Measurements from ENCODE around the gene SAMD4B.

Gene SAMD4B

DNA sequence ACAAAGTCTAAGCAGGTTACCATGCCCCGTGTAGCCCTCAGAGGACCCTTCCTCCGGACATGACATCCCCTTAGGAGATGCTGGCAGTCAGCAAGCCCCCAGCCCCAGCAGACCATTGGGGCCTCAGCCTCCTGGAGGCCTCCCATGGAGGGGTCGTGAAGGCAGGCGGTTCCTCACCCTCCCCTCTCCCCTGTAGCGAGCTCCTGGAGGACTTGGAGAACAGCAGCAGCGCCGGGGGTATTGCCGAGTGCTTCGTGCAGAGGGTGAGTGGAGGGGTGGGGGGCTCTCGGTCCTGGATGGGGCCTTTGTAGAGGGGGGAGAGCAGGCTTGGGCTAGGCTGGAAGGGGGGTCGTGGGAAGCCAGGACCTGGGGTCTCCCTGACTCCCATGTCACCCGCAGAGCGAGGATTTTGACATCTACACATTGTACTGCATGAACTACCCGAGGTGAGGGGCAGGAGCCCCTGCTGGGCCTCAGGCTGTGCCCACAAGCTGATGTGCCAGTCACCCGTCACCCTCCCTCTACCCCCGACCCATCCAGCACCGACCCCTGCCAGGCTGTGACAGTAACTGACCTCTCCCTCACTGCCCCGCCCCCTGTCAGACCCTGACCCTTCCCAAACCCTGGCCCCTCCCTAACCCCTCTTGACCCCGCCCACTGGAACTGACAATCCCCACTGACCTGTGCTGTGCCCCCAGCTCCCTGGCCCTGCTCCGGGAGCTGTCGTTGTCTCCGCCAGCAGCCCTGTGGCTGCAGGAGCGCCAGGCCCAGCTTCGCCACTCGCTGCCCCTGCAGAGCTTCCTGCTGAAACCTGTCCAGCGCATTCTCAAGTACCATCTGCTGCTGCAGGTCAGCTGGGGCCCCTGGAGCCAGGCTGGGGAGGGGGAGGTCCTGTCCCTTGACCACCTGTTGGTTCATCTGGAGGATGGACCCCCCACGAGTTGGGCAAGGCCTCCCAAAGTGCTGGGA, 74.2 kb downstream of the SAMD4B start:
- no peak for DNase-seq
- Mint-ChIP-seq H3K9me3 (peaks cover 0 to 1% of the 10 kb centered on the region in 2 donors), H3K4me1 (ENCODE audit: low read depth in 2 of 2) (peaks cover 19 to 27% of the 10 kb centered on the region in 2 donors), H3K27me3 (peaks cover 0 to 6% of the 10 kb centered on the region in 2 donors), H3K4me3 (no peak overlapping the region), H3K27ac (peak overlapping the region in 1 of 2 donors; percentile 86), H3K36me3 (ENCODE audit: insufficient read depth) (peaks cover 60% of the 10 kb centered on the region)
- no peak for ATAC-seq (replicated peaks)

DNA sequence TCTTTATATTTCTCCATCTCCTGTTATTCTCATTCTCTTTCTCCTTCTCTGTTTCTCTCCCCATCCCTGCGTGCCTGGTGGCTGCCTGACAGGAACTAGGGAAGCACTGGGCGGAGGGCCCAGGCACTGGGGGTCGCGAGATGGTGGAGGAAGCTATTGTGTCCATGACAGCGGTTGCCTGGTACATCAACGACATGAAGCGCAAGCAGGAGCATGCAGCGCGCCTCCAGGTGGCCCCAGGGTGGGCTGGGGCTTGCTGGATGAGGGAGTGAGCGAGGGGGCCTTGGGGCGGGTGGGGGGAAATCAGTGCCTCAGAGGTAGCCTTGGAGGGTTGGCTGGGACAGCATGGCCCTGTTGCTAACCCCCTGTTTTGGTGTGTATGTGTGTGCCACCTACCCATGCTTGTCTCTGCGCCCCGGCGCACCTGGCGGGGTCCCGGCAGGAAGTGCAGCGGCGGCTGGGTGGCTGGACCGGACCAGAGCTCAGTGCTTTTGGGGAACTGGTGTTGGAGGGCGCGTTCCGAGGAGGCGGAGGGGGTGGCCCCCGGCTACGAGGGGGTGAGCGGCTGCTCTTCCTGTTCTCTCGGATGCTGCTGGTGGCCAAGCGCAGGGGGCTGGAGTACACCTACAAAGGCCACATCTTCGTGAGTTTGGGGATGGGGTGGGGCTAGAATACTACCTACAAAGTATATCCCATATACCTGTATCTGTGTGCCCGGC, 75.4 kb downstream of the SAMD4B start:
- no peaks in the 10 kb centered on the region for H3K27me3 Mint-ChIP-seq
- H3K27ac Mint-ChIP-seq = peak overlapping the region in 1 of 2 donors; percentile 79
- no peaks in the 10 kb centered on the region for H3K9me3 Mint-ChIP-seq
- H3K4me3 Mint-ChIP-seq = no peak overlapping the region
- H3K36me3 Mint-ChIP-seq (ENCODE audit: insufficient read depth) = peaks cover 56% of the 10 kb centered on the region
- no peak for DNase-seq
- peaks cover 12 to 19% of the 10 kb centered on the region in 2 donors for H3K4me1 Mint-ChIP-seq (ENCODE audit: low read depth in 2 of 2)
- ATAC-seq (replicated peaks) = no peak

DNA sequence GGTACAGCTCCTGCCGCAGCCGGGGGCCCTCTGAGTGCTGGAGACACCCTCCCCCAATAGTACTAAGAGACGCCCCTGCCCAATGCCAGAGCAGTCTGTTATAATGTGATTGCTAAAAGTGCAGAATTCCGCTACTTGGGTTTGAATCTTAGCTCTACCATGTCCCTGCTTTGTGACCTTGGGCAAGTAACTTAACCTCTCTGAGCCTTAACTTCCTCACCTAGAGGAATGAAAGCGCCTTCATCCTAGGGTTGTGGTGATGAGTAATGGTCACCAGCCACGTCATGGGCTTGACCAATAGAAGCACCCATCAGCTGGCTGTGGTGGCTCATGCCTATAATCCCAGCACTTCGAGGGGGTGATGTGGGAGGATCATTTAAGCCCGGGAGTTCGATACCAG, 76.8 kb downstream of the SAMD4B start:
- Mint-ChIP-seq H3K27me3 (no peaks in the 10 kb centered on the region), H3K4me1 (ENCODE audit: low read depth in 2 of 2) (peaks cover 8 to 12% of the 10 kb centered on the region in 2 donors), H3K4me3 (no peak overlapping the region), H3K9me3 (no peaks in the 10 kb centered on the region), H3K36me3 (ENCODE audit: insufficient read depth) (peaks cover 45% of the 10 kb centered on the region), H3K27ac (no peak overlapping the region)
- no peak for ATAC-seq (replicated peaks)
- no peak for DNase-seq

DNA sequence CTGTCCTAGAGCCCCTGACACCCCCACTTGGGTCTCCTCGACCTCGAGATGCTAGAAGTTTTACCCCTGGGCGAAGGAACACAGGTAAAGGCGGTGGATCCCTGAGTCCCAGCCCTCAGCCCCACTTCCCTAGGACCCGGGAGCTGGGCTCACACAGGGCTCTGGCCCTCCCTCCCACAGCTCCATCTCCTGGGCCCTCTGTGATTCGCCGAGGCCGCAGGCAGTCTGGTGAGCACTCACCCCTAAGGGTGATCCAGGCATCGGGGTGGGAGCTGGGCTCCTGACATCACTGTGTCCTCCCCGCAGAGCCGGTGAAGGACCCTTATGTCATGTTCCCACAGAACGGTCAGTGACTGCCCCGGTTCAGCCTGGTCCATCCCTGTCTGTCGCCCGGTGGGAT, 78.5 kb downstream of the SAMD4B start:
- H3K4me3 Mint-ChIP-seq = no peak overlapping the region
- no peaks in the 10 kb centered on the region for H3K9me3 Mint-ChIP-seq
- no peaks in the 10 kb centered on the region for H3K27me3 Mint-ChIP-seq
- no peaks in the 10 kb centered on the region for H3K4me1 Mint-ChIP-seq (ENCODE audit: low read depth in 2 of 2)
- DNase-seq (no peak), ATAC-seq (replicated peaks) (no peak)
- H3K27ac Mint-ChIP-seq = no peak overlapping the region
- peaks cover 43% of the 10 kb centered on the region for H3K36me3 Mint-ChIP-seq (ENCODE audit: insufficient read depth)

DNA sequence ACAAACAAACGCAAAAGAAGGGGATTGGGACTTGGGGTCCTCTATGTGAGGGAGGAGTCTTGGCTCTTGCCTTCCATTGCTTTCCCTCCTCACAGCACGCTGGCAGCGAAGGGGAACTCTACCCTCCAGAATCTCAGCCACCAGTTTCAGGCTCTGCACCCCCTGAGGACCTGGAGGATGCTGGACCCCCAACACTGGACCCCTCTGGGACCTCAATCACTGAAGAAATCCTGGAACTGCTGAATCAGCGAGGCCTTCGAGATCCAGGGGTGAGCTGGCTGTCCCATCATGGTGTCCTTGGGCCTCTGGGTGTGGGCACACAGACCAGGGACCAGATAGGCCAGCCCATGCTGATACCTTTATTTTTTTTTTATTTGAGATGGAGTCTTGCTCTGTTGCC, 79.8 kb downstream of the SAMD4B start:
- DNase-seq = no peak
- Mint-ChIP-seq H3K36me3 (ENCODE audit: insufficient read depth) (peaks cover 41% of the 10 kb centered on the region), H3K27ac (no peak overlapping the region), H3K4me1 (ENCODE audit: low read depth in 2 of 2) (peaks cover 0 to 6% of the 10 kb centered on the region in 2 donors), H3K4me3 (no peak overlapping the region), H3K27me3 (no peaks in the 10 kb centered on the region), H3K9me3 (no peaks in the 10 kb centered on the region)
- no peak for ATAC-seq (replicated peaks)

DNA sequence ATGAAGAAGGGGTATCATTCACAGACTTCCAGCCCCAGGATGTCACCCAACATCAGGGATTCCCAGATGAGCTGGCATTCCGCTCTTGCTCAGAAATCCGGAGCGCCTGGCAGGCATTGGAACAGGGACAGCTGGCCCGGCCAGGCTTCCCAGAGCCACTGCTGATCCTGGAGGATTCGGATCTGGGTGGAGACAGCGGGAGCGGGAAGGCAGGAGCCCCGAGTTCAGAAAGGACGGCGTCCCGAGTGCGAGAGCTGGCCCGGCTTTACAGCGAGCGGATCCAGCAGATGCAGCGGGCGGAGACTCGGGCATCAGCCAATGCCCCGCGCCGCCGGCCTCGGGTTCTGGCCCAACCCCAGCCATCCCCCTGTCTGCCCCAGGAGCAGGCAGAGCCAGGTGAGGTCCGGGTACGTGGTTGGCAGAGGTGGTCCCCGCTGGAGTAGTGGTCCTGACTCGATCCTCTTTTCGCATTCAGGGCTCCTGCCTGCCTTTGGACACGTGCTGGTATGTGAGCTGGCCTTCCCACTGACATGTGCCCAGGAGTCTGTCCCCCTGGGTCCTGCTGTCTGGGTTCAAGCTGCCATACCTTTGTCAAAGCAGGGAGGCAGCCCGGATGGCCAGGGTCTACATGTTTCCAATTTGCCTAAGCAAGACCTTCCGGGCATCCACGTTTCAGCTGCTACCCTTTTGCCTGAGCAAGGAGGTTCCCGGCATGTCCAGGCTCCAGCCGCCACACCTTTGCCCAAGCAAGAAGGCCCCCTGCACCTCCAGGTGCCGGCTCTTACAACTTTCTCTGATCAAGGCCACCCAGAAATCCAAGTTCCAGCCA, 81.3 kb downstream of the SAMD4B start:
- Mint-ChIP-seq H3K27ac (peak overlapping the region; percentile 47 to 83), H3K4me3 (no peak overlapping the region), H3K9me3 (no peaks in the 10 kb centered on the region), H3K4me1 (ENCODE audit: low read depth in 2 of 2) (peaks cover 0 to 6% of the 10 kb centered on the region in 2 donors), H3K36me3 (ENCODE audit: insufficient read depth) (peaks cover 38% of the 10 kb centered on the region), H3K27me3 (no peaks in the 10 kb centered on the region)
- no peak for DNase-seq
- ATAC-seq (replicated peaks) = no peak

DNA sequence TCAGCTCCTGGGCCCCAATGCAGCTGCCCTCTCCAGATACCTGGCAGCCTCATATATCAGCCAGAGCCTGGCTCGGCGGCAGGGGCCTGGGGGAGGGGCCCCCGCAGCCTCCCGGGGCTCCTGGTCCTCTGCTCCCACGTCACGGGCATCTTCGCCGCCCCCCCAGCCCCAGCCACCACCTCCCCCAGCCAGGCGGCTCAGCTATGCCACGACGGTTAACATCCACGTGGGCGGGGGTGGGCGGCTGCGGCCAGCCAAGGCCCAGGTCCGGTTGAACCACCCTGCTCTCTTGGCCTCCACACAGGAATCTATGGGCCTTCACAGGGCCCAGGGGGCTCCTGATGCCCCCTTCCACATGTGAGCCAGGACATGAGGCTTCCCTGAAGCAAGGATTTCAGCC, 82.7 kb downstream of the SAMD4B start:
- H3K4me3 Mint-ChIP-seq = no peak overlapping the region
- DNase-seq (no peak), ATAC-seq (replicated peaks) (no peak)
- no peaks in the 10 kb centered on the region for H3K27me3 Mint-ChIP-seq
- peaks cover 29% of the 10 kb centered on the region for H3K36me3 Mint-ChIP-seq (ENCODE audit: insufficient read depth)
- peaks cover 0 to 6% of the 10 kb centered on the region in 2 donors for H3K4me1 Mint-ChIP-seq (ENCODE audit: low read depth in 2 of 2)
- no peaks in the 10 kb centered on the region for H3K9me3 Mint-ChIP-seq
- H3K27ac Mint-ChIP-seq = peak overlapping the region in 1 of 2 donors; percentile 83

DNA sequence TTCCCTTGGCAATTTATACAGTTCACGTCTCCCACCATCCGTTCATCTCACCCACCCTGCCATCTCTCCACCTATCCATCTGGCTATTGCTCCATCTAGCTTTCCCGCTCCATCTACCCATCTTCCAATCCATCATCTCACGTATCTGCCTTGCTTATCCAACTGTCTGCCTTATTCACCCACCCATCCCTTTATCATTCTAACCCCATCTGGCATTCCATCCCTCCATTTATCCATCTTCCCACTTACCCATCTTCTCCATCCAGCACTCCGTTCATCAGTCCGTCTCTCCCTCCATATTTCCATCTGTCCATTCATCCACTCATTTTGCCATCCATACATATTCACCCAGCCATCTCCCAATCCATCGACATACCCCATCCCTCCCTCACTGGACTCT, 83.5 kb downstream of the SAMD4B start:
- peaks cover 30% of the 10 kb centered on the region for H3K36me3 Mint-ChIP-seq (ENCODE audit: insufficient read depth)
- no peak overlapping the region for H3K4me3 Mint-ChIP-seq
- H3K4me1 Mint-ChIP-seq (ENCODE audit: low read depth in 2 of 2) = peaks cover 5 to 10% of the 10 kb centered on the region in 2 donors
- H3K27ac Mint-ChIP-seq = peak overlapping the region in 1 of 2 donors; percentile 24
- ATAC-seq (replicated peaks) (no peak), DNase-seq (no peak)
- no peaks in the 10 kb centered on the region for H3K27me3 Mint-ChIP-seq
- no peaks in the 10 kb centered on the region for H3K9me3 Mint-ChIP-seq

DNA sequence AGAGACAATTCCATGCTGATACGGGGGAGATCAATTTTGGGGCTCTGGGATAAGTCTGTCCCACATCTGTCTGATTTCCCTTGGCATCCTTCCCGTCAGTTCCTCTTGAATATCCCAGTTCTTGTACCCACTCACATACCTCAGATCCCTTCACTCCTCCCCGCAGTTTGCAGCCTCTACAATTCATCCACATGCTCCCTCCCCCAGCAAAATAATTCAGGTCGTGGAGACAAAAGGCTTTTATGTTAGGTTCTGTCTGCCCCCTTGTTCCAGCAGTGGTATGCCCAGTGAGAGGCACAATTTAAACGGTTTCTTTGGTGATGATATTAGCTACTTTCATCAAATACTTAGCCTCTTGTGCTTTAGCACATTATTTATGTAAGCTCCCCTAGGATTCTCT, 83.9 kb downstream of the SAMD4B start:
- DNase-seq (no peak), ATAC-seq (replicated peaks) (no peak)
- Mint-ChIP-seq H3K4me1 (ENCODE audit: low read depth in 2 of 2) (peaks cover 8 to 10% of the 10 kb centered on the region in 2 donors), H3K4me3 (no peak overlapping the region), H3K36me3 (ENCODE audit: insufficient read depth) (peaks cover 34% of the 10 kb centered on the region), H3K27me3 (no peaks in the 10 kb centered on the region), H3K9me3 (no peaks in the 10 kb centered on the region), H3K27ac (peak overlapping the region in 1 of 2 donors; percentile 24)

DNA sequence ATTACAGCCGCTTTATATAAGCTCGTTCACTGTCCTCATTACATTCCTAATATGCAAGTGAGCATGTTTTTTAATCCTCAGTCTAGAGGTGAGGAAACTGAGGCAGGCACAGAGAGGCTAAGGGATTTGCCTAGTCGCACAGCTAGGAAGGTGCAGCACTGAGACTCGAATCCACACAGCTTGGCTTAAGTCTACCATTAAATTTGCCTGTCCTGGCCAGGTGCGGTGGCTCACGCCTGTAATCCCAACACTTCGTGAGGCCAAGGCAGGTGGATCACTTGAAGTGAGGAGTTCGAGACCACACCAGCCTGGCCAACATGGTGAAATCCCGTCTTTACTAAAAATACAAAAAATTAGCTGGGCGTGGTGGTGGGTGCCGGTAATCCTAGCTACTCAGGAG, 85.5 kb downstream of the SAMD4B start:
- H3K4me3 Mint-ChIP-seq = no peak overlapping the region
- H3K27me3 Mint-ChIP-seq = no peaks in the 10 kb centered on the region
- H3K36me3 Mint-ChIP-seq (ENCODE audit: insufficient read depth) = peaks cover 42% of the 10 kb centered on the region
- DNase-seq (no peak), ATAC-seq (replicated peaks) (no peak)
- H3K9me3 Mint-ChIP-seq = no peaks in the 10 kb centered on the region
- H3K4me1 Mint-ChIP-seq (ENCODE audit: low read depth in 2 of 2) = peaks cover 9 to 10% of the 10 kb centered on the region in 2 donors
- peak overlapping the region in 1 of 2 donors; percentile 49 for H3K27ac Mint-ChIP-seq

DNA sequence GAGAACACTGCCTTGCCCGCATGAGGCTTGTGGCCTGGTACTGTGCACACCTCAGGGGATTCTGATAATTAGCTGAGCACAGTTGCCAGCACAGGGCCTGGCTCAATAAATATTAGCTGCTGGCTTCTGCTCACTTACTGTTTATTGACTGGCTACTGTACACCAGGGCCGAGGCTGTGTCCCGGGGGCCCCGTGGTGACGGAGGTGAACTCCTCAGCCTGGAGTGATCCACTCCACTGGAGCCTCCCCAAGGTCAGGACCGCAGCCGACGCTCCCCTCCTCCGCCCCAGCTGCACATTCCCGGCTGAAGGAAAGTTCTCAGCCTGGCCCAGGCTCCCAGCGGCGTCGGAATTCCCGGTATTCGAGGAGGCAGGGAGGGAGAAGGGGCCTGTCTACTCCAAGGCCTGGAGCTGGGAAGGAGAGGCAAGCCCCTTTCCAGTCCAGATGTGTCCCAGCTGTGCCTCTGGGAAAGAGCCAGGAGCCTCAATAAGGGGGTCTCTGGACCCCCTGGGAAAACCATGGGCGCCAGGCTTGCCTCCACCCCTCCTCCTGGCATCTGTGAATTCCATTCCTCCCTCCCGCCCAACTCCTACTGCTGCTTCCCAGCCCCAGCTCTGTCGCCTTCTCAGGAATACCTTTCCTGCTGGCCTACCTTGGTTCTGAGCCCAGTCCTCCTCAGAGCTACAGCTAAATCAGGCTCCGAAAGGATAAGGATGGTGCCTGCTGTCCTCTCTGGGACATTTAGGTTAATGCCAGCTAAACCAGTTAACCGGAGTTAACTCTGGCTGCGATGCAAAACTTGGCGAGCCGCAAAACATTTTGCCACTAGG, 86.3 kb downstream of the SAMD4B start:
- no peak overlapping the region for H3K4me3 Mint-ChIP-seq
- H3K4me1 Mint-ChIP-seq (ENCODE audit: low read depth in 2 of 2) = peaks cover 10 to 16% of the 10 kb centered on the region in 2 donors
- DNase-seq (no peak), ATAC-seq (replicated peaks) (no peak)
- H3K27me3 Mint-ChIP-seq = no peaks in the 10 kb centered on the region
- H3K36me3 Mint-ChIP-seq (ENCODE audit: insufficient read depth) = peaks cover 49% of the 10 kb centered on the region
- H3K9me3 Mint-ChIP-seq = no peaks in the 10 kb centered on the region
- H3K27ac Mint-ChIP-seq = peak overlapping the region in 1 of 2 donors; percentile 49
